DOHH2 (cell line): Measurements from ENCODE around the gene ZMYND12.

Experiments
- CTCF ChIP-seq: fragments of 200-600 bp; sonication (generic); IDR thresholded peaks from one replicate; pipeline ENCODE4 v1.5.1; 2014; ENCODE audit warnings: antibody characterized with exemption, mild to moderate bottlenecking, low read depth, low read length; ENCODE audit not compliant: poor library complexity, severe bottlenecking
- EZH2phosphoT487 ChIP-seq: fragments of 200-600 bp; sonication (generic); IDR thresholded peaks from 2 replicates; pipeline ENCODE4 v1.6.1; 2017; ENCODE audit warnings: borderline replicate concordance, mild to moderate bottlenecking, antibody characterized with exemption, low read length, moderate library complexity, mixed read lengths

- no peak for TF ChIP-seq CTCF
- TF ChIP-seq EZH2phosphoT487, result no peak
Measured at GRCh38 chr1:42432714-42433113, 23.1 kb downstream of the ZMYND12 start.
